CD4-positive, alpha-beta memory T cell (primary cell): Measurements from ENCODE around the gene LRRC8D. TPM values are rescaled to one million over a fixed set of nuclear protein-coding genes. Genes with fewer than 3 reads are reported as not detected.

Experiments used
- CTCF ChIA-PET: fragments of 350-600 bp; sonication (Branson Sonifier 250); formaldehyde crosslinking; loops from one replicate; lab custom pipeline; 2021; ENCODE audit warnings: inconsistent platforms; ENCODE audit not compliant: partially characterized antibody; lab: Charles Lee
- POLR2A ChIA-PET: fragments of 350-600 bp; sonication (Branson Sonifier 250); formaldehyde crosslinking; loops from one replicate; lab custom pipeline; 2021; ENCODE audit not compliant: partially characterized antibody; lab: Charles Lee
- DNase-seq, 5 donors: peaks; one replicate each; pipeline versions ENCODE4 v3.0.0 to v3.0.0-alpha.2; 2020 to 2022; ENCODE audit warnings: mixed read lengths in 1 of 5
- H3K27ac ChIP-seq: one replicate; pipeline ENCODE4 v1.7.0; 2013; ENCODE audit warnings: low read depth, low read length
- H3K27me3 ChIP-seq: 2 replicates; pipeline ENCODE4 v1.7.0; 2013; ENCODE audit warnings: mild to moderate bottlenecking, low read length, moderate library complexity; ENCODE audit not compliant: insufficient read depth
- H3K36me3 ChIP-seq: 2 replicates; pipeline ENCODE4 v1.7.0; 2013; ENCODE audit warnings: mild to moderate bottlenecking, low read length, moderate library complexity; ENCODE audit not compliant: insufficient read depth
- H3K4me1 ChIP-seq: 2 replicates; pipeline ENCODE4 v1.7.0; 2013; ENCODE audit warnings: mild to moderate bottlenecking, low read length, moderate library complexity; ENCODE audit not compliant: insufficient read depth
- H3K4me3 ChIP-seq, 2 donors: one replicate each; pipeline ENCODE4 v1.7.0; 2013; ENCODE audit warnings: low read length in 2 of 2, mild to moderate bottlenecking in 1 of 2
- H3K9me3 ChIP-seq, 2 donors: one replicate each; pipeline ENCODE4 v1.7.0; 2013; ENCODE audit warnings: low read length in 2 of 2, control low read depth in 1 of 2; ENCODE audit not compliant: control insufficient read depth in 1 of 2
- H3K27ac Mint-ChIP-seq, 7 donors: one replicate each; pipeline ENCODE4 v1.8.0; 2020 to 2021; ENCODE audit warnings: mixed read lengths in 7 of 7, mild to moderate bottlenecking in 6 of 7, inconsistent platforms in 3 of 7, moderate library complexity in 3 of 7
- H3K27me3 Mint-ChIP-seq, 2 donors: one replicate each; pipeline ENCODE4 v1.8.0; 2020 to 2021; ENCODE audit warnings: mixed read lengths in 2 of 2
- H3K36me3 Mint-ChIP-seq, 2 donors: one replicate each; pipeline ENCODE4 v1.8.0; 2020 to 2021; ENCODE audit warnings: mixed read lengths in 2 of 2, inconsistent platforms in 1 of 2, mild to moderate bottlenecking in 1 of 2
- H3K4me1 Mint-ChIP-seq, 4 donors: one replicate each; pipeline ENCODE4 v1.8.0; 2020 to 2021; ENCODE audit warnings: mixed read lengths in 4 of 4, mild to moderate bottlenecking in 1 of 4
- H3K4me3 Mint-ChIP-seq, 8 donors: one replicate each; pipeline ENCODE4 v1.8.0; 2020 to 2021; ENCODE audit warnings: mixed read lengths in 8 of 8, mild to moderate bottlenecking in 7 of 8, moderate library complexity in 6 of 8, inconsistent platforms in 3 of 8
- H3K9me3 Mint-ChIP-seq, 8 donors: one replicate each; pipeline ENCODE4 v1.8.0; 2020 to 2021; ENCODE audit warnings: mixed read lengths in 8 of 8, mild to moderate bottlenecking in 5 of 8, inconsistent platforms in 3 of 8, moderate library complexity in 1 of 8
- intact Hi-C: fragments of 100-400 bp; cut with micrococcal nuclease; formaldehyde crosslinking; loops from one replicate; pipeline ENCODE4 v1.15.1; 2023
- polyA plus RNA-seq, 2 donors: library from polyadenylated mRNA; unstranded; fragments of 300-500 nt; fragmentation: Illumina TruSeq; gene quantifications; one replicate each; pipeline ENCODE4 v1.2.3, GENCODE V29; 2021
- total RNA-seq, 2 experiments: library from RNA; stranded (reverse); gene quantifications; one replicate each; pipeline ENCODE4 v1.2.3, GENCODE V29; 2021

LRRC8D gene
- total and polyA plus RNA-seq, 4 experiments from 2014 or later = 56.8 to 72.7 (median 66.6) TPM

DNA sequence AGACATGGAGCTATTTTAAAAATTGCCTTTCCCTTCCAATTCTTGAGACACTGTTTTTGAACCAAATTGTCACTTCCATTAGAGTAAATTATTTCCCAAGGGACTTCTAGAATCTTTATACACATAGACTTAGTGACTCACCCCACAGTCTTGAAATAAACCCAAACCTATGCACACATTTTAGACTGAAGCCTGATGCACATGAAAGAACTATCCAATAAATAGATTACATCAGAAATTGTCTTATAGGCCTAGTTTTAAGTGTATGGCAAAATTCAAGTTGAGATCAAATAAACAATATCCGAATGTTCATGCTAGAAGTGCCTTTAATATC lies 141.9 kb downstream of the LRRC8D start:
- POLR2A ChIA-PET = no interaction called here
- Mint-ChIP-seq H3K27ac (no peak overlapping the region), H3K27me3 (peaks cover 0 to 5% of the 10 kb centered on the region in 2 donors), H3K9me3 (peaks cover 0 to 8% (median 3%) of the 10 kb centered on the region in 8 donors), H3K36me3 (no peaks in the 10 kb centered on the region), H3K4me1 (peaks cover 0 to 3% (median under 1%) of the 10 kb centered on the region in 4 donors), H3K4me3 (no peak overlapping the region)
- H3K4me1 ChIP-seq = peaks cover 5% of the 10 kb centered on the region
- H3K27me3 ChIP-seq = no peaks in the 10 kb centered on the region
- CTCF ChIA-PET = interaction anchor here (2.9 kb wide), 1 partner anchor 120 kb away, joined by 10 read pairs; no protein-coding TSS in a partner anchor
- no peak overlapping the region for H3K27ac ChIP-seq
- no peaks in the 10 kb centered on the region for H3K36me3 ChIP-seq
- H3K4me3 ChIP-seq = no peak overlapping the region
- no peaks in the 10 kb centered on the region for H3K9me3 ChIP-seq
- intact Hi-C loops = no loop called here
- no peak for DNase-seq

DNA sequence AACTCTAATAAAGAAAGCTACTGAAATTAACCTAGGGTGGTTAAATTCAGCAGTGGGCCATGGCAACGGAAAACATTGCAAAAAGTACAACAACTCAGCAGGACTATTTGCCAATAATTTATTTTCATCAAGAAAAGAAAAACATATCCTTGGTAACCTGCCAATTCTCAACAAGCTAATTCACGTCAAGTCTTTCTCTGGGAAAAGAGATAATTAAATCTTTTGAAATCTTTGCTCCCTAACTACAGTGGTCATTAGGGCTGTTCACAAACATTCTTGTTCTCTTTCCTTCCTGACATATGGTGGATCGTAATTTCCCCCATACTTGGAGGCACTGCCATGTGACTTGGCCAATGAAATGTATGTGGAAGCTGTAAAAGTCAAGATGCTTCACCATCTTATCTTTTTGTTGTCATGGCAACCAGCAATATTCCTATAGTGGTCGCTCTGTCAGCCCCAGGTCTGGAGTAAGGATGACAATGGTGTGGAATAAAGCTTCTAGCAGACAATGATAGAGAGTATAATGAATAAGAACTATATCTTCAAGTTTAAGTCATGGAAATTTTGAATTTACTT lies 144.4 kb downstream of the LRRC8D start:
- no peaks in the 10 kb centered on the region for H3K36me3 ChIP-seq
- peaks cover 0 to 3% (median 0%) of the 10 kb centered on the region in 8 donors for H3K9me3 Mint-ChIP-seq
- H3K4me3 ChIP-seq = no peak overlapping the region
- no peak overlapping the region for H3K27ac ChIP-seq
- no peak overlapping the region for H3K4me3 Mint-ChIP-seq
- H3K4me1 ChIP-seq = peaks cover 5% of the 10 kb centered on the region
- H3K9me3 ChIP-seq = no peaks in the 10 kb centered on the region
- intact Hi-C loops = no loop called here
- peaks cover 0 to 1% of the 10 kb centered on the region in 2 donors for H3K27me3 Mint-ChIP-seq
- no peaks in the 10 kb centered on the region for H3K27me3 ChIP-seq
- H3K4me1 Mint-ChIP-seq = peaks cover 0 to 3% (median 0%) of the 10 kb centered on the region in 4 donors
- DNase-seq = no peak
- no peaks in the 10 kb centered on the region for H3K36me3 Mint-ChIP-seq
- POLR2A ChIA-PET = interaction anchor here (0.8 kb wide), 1 partner anchor 118 kb away, joined by 3 read pairs; no protein-coding TSS in a partner anchor
- no peak overlapping the region for H3K27ac Mint-ChIP-seq
- CTCF ChIA-PET = interaction anchor here (0.9 kb wide), 1 partner anchor 15 kb away, joined by 3 read pairs; no protein-coding TSS in a partner anchor

- H3K27me3 ChIP-seq = no peaks in the 10 kb centered on the region
- Mint-ChIP-seq H3K36me3 (no peaks in the 10 kb centered on the region), H3K27me3 (peaks cover 0 to 1% of the 10 kb centered on the region in 2 donors), H3K4me3 (no peak overlapping the region), H3K4me1 (peaks cover 0 to 3% (median 0%) of the 10 kb centered on the region in 4 donors), H3K9me3 (no peaks in the 10 kb centered on the region), H3K27ac (no peak overlapping the region)
- H3K4me3 ChIP-seq = no peak overlapping the region
- CTCF ChIA-PET = no interaction called here
- no peak for DNase-seq
- intact Hi-C loops = no loop called here
- no peak overlapping the region for H3K27ac ChIP-seq
- H3K9me3 ChIP-seq = no peaks in the 10 kb centered on the region
- peaks cover 5% of the 10 kb centered on the region for H3K4me1 ChIP-seq
- H3K36me3 ChIP-seq = no peaks in the 10 kb centered on the region
- POLR2A ChIA-PET = interaction anchor here (1.1 kb wide), 1 partner anchor 123 kb away, joined by 3 read pairs; no protein-coding TSS in a partner anchor
Measured at GRCh38 chr1:89966656-89967055, 145.8 kb downstream of the LRRC8D start.

DNA sequence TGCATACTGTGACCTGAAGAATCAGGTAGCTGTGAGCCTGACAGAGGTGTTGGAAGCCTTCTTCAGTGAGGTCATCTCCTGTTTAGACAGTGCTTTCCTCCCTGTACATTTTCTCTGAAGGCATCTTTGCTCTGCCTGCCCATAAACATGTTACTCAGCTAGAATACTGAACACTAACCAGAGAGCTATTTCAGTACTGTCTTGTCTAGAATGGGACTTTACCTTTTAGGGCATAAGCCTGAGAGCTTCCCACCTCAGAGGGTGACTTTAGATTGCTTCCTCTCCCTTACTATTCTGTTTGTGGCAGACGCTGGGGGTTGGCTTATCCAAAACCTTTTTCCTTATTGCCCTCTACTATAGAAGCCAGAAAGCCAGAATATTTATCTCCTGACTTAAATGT lies 150.8 kb downstream of the LRRC8D start:
- no peak overlapping the region for H3K27ac Mint-ChIP-seq
- intact Hi-C loops = no loop called here
- no peaks in the 10 kb centered on the region for H3K36me3 Mint-ChIP-seq
- ChIA-PET POLR2A (no interaction called here), CTCF (interaction anchor here (0.5 to 1.2 kb wide), 2 partner anchors 11 to 16 kb away, joined by 3 read pairs; no protein-coding TSS in a partner anchor)
- Histone ChIP-seq H3K4me3 (no peak overlapping the region), H3K36me3 (no peaks in the 10 kb centered on the region), H3K4me1 (peaks cover 5% of the 10 kb centered on the region), H3K9me3 (no peaks in the 10 kb centered on the region), H3K27ac (no peak overlapping the region), H3K27me3 (no peaks in the 10 kb centered on the region)
- no peak for DNase-seq
- H3K4me1 Mint-ChIP-seq = peaks cover 0 to 2% (median 0%) of the 10 kb centered on the region in 4 donors
- peaks cover 0 to 1% of the 10 kb centered on the region in 2 donors for H3K27me3 Mint-ChIP-seq
- no peak overlapping the region for H3K4me3 Mint-ChIP-seq
- H3K9me3 Mint-ChIP-seq = no peaks in the 10 kb centered on the region

DNA sequence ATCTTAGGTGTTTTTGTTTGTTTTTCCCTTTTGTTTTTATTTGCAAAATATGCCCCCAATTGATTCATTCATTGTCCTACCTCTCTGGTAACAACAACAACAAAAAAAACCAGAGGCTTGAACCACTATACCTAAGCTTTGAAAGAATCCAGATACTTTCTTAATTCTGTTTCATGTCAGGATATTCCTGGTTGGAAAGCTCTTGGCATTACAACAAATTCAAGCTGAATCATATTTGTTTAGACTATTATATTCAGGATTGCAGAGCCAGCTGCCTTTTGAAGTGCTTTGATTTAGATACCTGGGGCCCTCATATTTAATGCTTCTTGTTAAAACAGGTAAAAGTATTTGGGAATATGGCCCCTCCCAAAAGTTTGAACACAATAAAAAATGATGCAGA lies 151.2 kb downstream of the LRRC8D start:
- H3K36me3 ChIP-seq = no peaks in the 10 kb centered on the region
- H3K27me3 ChIP-seq = no peaks in the 10 kb centered on the region
- intact Hi-C loops = no loop called here
- Mint-ChIP-seq H3K9me3 (no peaks in the 10 kb centered on the region), H3K4me3 (no peak overlapping the region), H3K4me1 (peaks cover 0 to under 1% (median 0%) of the 10 kb centered on the region in 4 donors), H3K36me3 (no peaks in the 10 kb centered on the region), H3K27me3 (peaks cover 0 to 1% of the 10 kb centered on the region in 2 donors), H3K27ac (no peak overlapping the region)
- DNase-seq = no peak
- H3K4me3 ChIP-seq = no peak overlapping the region
- H3K9me3 ChIP-seq = no peaks in the 10 kb centered on the region
- CTCF ChIA-PET = interaction anchor here (0.5 to 1.2 kb wide), 3 partner anchors 11 to 129 kb away, joined by 3 read pairs; no protein-coding TSS in a partner anchor
- POLR2A ChIA-PET = no interaction called here
- H3K27ac ChIP-seq = no peak overlapping the region
- peaks cover under 1% of the 10 kb centered on the region for H3K4me1 ChIP-seq

- Histone ChIP-seq H3K4me3 (no peak overlapping the region), H3K27ac (no peak overlapping the region), H3K36me3 (no peaks in the 10 kb centered on the region), H3K27me3 (no peaks in the 10 kb centered on the region), H3K9me3 (no peaks in the 10 kb centered on the region), H3K4me1 (no peaks in the 10 kb centered on the region)
- intact Hi-C loops = no loop called here
- no peak overlapping the region for H3K4me3 Mint-ChIP-seq
- ChIA-PET CTCF (interaction anchor here (3.2 kb wide), 1 partner anchor 14 kb away, joined by 15 read pairs; no protein-coding TSS in a partner anchor), POLR2A (no interaction called here)
- no peaks in the 10 kb centered on the region for H3K36me3 Mint-ChIP-seq
- no peaks in the 10 kb centered on the region for H3K4me1 Mint-ChIP-seq
- H3K27me3 Mint-ChIP-seq = peaks cover 0 to 1% of the 10 kb centered on the region in 2 donors
- H3K9me3 Mint-ChIP-seq = no peaks in the 10 kb centered on the region
- DNase-seq = no peak
- peak overlapping the region in 1 of 7 donors; percentile 23 for H3K27ac Mint-ChIP-seq
Measured at GRCh38 chr1:89973471-89974127, 152.8 kb downstream of the LRRC8D start.

- no peak for DNase-seq
- Histone ChIP-seq H3K27me3 (no peaks in the 10 kb centered on the region), H3K4me3 (no peak overlapping the region), H3K4me1 (no peaks in the 10 kb centered on the region), H3K36me3 (no peaks in the 10 kb centered on the region), H3K9me3 (no peaks in the 10 kb centered on the region), H3K27ac (no peak overlapping the region)
- CTCF ChIA-PET = interaction anchor here (3.2 kb wide), 1 partner anchor 14 kb away, joined by 15 read pairs; no protein-coding TSS in a partner anchor
- H3K27me3 Mint-ChIP-seq = no peaks in the 10 kb centered on the region
- no peak overlapping the region for H3K4me3 Mint-ChIP-seq
- intact Hi-C loops = no loop called here
- H3K27ac Mint-ChIP-seq = no peak overlapping the region
- H3K36me3 Mint-ChIP-seq = no peaks in the 10 kb centered on the region
- H3K9me3 Mint-ChIP-seq = no peaks in the 10 kb centered on the region
- POLR2A ChIA-PET = no interaction called here
- H3K4me1 Mint-ChIP-seq = no peaks in the 10 kb centered on the region
Measured at GRCh38 chr1:89974256-89974655, 153.4 kb downstream of the LRRC8D start.
